ENCODE results near the gene TRIP4. TPM values are rescaled to one million over a fixed set of nuclear protein-coding genes. Genes with fewer than 3 reads are reported as not detected.

The TRIP4 gene
- total and polyA plus RNA-seq, 2 of the 8 experiments (the other 6 are each of a cell fraction or from before 2014, with no cell fraction given) = 6.2 to 18.9 TPM

DNA sequence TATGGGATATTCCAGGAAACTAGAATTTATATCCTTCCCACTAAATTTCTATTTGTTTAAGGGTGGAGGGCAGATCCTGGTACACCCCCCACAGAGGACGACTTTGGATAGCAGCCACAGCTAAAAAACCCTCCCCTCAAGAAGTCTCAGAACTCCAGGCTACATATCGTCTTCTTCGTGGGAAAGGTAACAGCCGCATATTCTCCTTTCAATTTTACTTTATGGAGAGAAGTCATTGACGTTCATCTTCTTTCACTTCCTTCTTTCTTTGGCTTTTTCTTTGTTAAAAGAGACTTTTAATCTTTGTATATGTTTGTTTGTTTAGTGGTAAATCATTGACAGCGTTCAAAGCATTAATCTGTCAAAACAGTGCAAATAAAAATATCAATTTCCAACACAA is 36.3 kb downstream of the TRIP4 start:
- H3K56ac ChIP-seq (replicated peaks; ENCODE audit: insufficient read length, low read depth, low read length) = no peak overlapping the region
- H3K36me3 ChIP-seq (ENCODE audit: control insufficient read depth in 2 of 4, insufficient read depth in 4 of 4, low read length in 3 of 4) = peaks cover 0 to 4% (median 1%) of the 10 kb centered on the region in 4 experiments; a peak in 3 of 8 replicates
- H2BK15ac ChIP-seq (ENCODE audit: low read length) = no peak overlapping the region
- no peaks in the 10 kb centered on the region; a peak in 1 of 7 replicates for H3K27me3 ChIP-seq (replicated peaks in 1 of 4; ENCODE audit: control insufficient read depth in 3 of 4, extremely low read depth in 1 of 4, insufficient read depth in 3 of 4, low read length in 3 of 4)
- no peak overlapping the region for H2BK20ac ChIP-seq (ENCODE audit: low read length)
- H3K9me3 ChIP-seq (ENCODE audit: insufficient read depth in 2 of 2, low read depth in 1 of 2, low read length in 1 of 2) = no peaks in the 10 kb centered on the region
- no peak overlapping the region for H3K4ac ChIP-seq (replicated peaks; ENCODE audit: insufficient read length, low read depth, low read length)
- H4K91ac ChIP-seq (replicated peaks; ENCODE audit: insufficient read length, low read length) = no peak overlapping the region
- ChIA-PET CTCF (ENCODE audit: partially characterized antibody) (no interaction called here), POLR2A (ENCODE audit: partially characterized antibody) (no interaction called here)
- H4K20me1 ChIP-seq (replicated peaks in 1 of 2; ENCODE audit: control insufficient read depth in 1 of 2, insufficient read depth in 2 of 2, low read length in 2 of 2) = peaks cover 0 to 2% of the 10 kb centered on the region in 2 experiments
- DNase-seq (ENCODE audit: low read depth in 1 of 2, low spot score in 2 of 2) (no peak), FAIRE-seq (no peak)
- H2AK5ac ChIP-seq (ENCODE audit: low read depth, low read length) = no peak overlapping the region
- no peak overlapping the region for H2AFZ ChIP-seq (ENCODE audit: low read length)
- no peak overlapping the region for H2BK120ac ChIP-seq (replicated peaks; ENCODE audit: low read depth, low read length)
- H4K8ac ChIP-seq (ENCODE audit: extremely low read depth, insufficient read depth, low read length) = no peak overlapping the region
- no peak overlapping the region for H3K4me3 ChIP-seq (ENCODE audit: extremely low read depth in 1 of 4, insufficient read depth in 2 of 4, low read depth in 3 of 4, low read length in 4 of 4)
- H3K27ac ChIP-seq (ENCODE audit: low read depth, low read length) = no peak overlapping the region
- H3K18ac ChIP-seq (ENCODE audit: extremely low read depth, low read length) = no peak overlapping the region
- no peaks in the 10 kb centered on the region for H3K23me2 ChIP-seq (ENCODE audit: low read depth, low read length)
- no peak overlapping the region for H3K23ac ChIP-seq (ENCODE audit: insufficient read length)
- no peak overlapping the region for H3K14ac ChIP-seq (ENCODE audit: insufficient read length)
- H2BK5ac ChIP-seq (ENCODE audit: low read depth, low read length) = no peak overlapping the region
- no peak for TF ChIP-seq CHD2 (IDR thresholded peaks at IDR 0.05; ENCODE audit: low read length)
- no peak for TF ChIP-seq EP300 (IDR thresholded peaks at IDR 0.05; ENCODE audit: borderline replicate concordance in 1 of 2, low read depth in 2 of 2, low read length in 2 of 2)
- TF ChIP-seq KDM4A (IDR thresholded peaks at IDR 0.05; ENCODE audit: low read depth, low read length, severe bottlenecking) = no peak
- TF ChIP-seq ASH2L (IDR thresholded peaks at IDR 0.05; ENCODE audit: low read length) = no peak
- no peak for TF ChIP-seq HDAC6 (IDR thresholded peaks at IDR 0.05; ENCODE audit: low read depth, low read length)
- no peak for TF ChIP-seq SIRT6 (IDR thresholded peaks at IDR 0.05; ENCODE audit: low read length)
- TF ChIP-seq SIN3A (conservative IDR thresholded peaks at IDR 0.05 in 1 of 2, IDR thresholded peaks at IDR 0.05 in 1 of 2; ENCODE audit: low read depth in 1 of 2, low read length in 2 of 2) = no peak
- TF ChIP-seq SRF (IDR thresholded peaks at IDR 0.05; ENCODE audit: low read depth, low read length) = no peak
- TF ChIP-seq, protein P1, sequence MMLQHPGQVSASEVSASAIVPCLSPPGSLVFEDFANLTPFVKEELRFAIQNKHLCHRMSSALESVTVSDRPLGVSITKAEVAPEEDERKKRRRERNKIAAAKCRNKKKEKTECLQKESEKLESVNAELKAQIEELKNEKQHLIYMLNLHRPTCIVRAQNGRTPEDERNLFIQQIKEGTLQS (IDR thresholded peaks at IDR 0.05; ENCODE audit: insufficient read depth, low read depth, low read length) = no peak
- no peak overlapping the region for H4K5ac ChIP-seq (ENCODE audit: insufficient read length, low read depth, low read length)
- H3K4me1 ChIP-seq (replicated peaks in 1 of 4; ENCODE audit: control insufficient read depth in 3 of 4, insufficient read depth in 4 of 4, low read length in 3 of 4) = no peaks in the 10 kb centered on the region
- H3K4me2 ChIP-seq (ENCODE audit: insufficient read depth in 1 of 2, low read depth in 2 of 2, low read length in 2 of 2) = no peak overlapping the region
- H3K79me1 ChIP-seq (ENCODE audit: low read depth, low read length) = no peaks in the 10 kb centered on the region
- WGBS, 2 experiments (ENCODE audit: extremely low coverage in 1 of 2, insufficient coverage in 1 of 2, insufficient read length in 1 of 2, insufficient replicate concordance in 2 of 2, low coverage in 1 of 2, low lambda C conversion rate in 2 of 2, missing lambda C conversion rate in 1 of 2) = 93% methylated on average over 6 of the region's 6 CpGs; no CpG with 5 or more reads in 1 of the 2 experiments
- H3K79me2 ChIP-seq (ENCODE audit: control insufficient read depth in 1 of 2, insufficient read depth in 2 of 2, low read length in 2 of 2) = no peaks in the 10 kb centered on the region
- no peak overlapping the region for H2BK12ac ChIP-seq (ENCODE audit: low read depth, low read length)
- no peak overlapping the region for H3K9ac ChIP-seq (replicated peaks in 1 of 4; ENCODE audit: extremely low read depth in 1 of 4, low read depth in 3 of 4, low read length in 3 of 4)
